PC-3 (cell line): Measurements from ENCODE around the gene JPT1. TPM values are rescaled to one million over a fixed set of nuclear protein-coding genes. Genes with fewer than 3 reads are reported as not detected.

ENCODE experiments used
- ATAC-seq: fragments of 200-7000 bp; cut with Tn5 transposase; 2 replicates; pipeline ENCODE4 v1.9.1; 2020; ENCODE audit warnings: mild to moderate bottlenecking, moderate library complexity
- BruUV-seq: library from RNA; stranded (reverse); fragments of 400-500 nt; replicated peaks from 2 replicates; lab custom pipeline; 2021; lab: Mats Ljungman, UMichigan
- CTCF ChIA-PET: fragments of 300-600 bp; sonication (Branson Sonifier 250); formaldehyde crosslinking; loops from one replicate; lab custom pipeline; 2022; ENCODE audit warnings: antibody characterized with exemption; lab: Charles Lee
- POLR2A ChIA-PET: fragments of 300-600 bp; sonication (Branson Sonifier 250); formaldehyde crosslinking; loops from one replicate; lab custom pipeline; 2022; ENCODE audit warnings: antibody characterized with exemption; ENCODE audit not compliant: unreplicated experiment; lab: Charles Lee
- DNase-seq: peaks from one replicate; pipeline ENCODE4 v3.0.0-alpha.2; 2015
- H2AFZ ChIP-seq: fragments of 300-600 bp; sonication (generic); 2 replicates; pipeline ENCODE4 v1.6.0; 2016; ENCODE audit warnings: antibody characterized with exemption, low read length
- H3F3A ChIP-seq: fragments of 300-600 bp; sonication (generic); one replicate; pipeline ENCODE4 v1.6.0; 2017; ENCODE audit warnings: antibody characterized with exemption, low read length, control low read depth, mild to moderate bottlenecking; ENCODE audit not compliant: unreplicated experiment
- H3K27ac ChIP-seq: fragments of 300-600 bp; sonication (generic); 2 replicates; pipeline ENCODE4 v1.5.1; 2016; ENCODE audit warnings: mild to moderate bottlenecking, low read length
- H3K27me3 ChIP-seq: fragments of 300-600 bp; sonication (generic); 2 replicates; pipeline ENCODE4 v1.6.1; 2016; ENCODE audit warnings: low read length, mixed read lengths
- H3K36me3 ChIP-seq: fragments of 300-600 bp; sonication (generic); 2 replicates; pipeline ENCODE4 v1.6.1; 2016; ENCODE audit warnings: low read depth, mixed run types, low read length, mixed read lengths
- H3K4me1 ChIP-seq: fragments of 300-600 bp; sonication (generic); 2 replicates; pipeline ENCODE4 v1.5.1; 2016; ENCODE audit warnings: low read length; ENCODE audit not compliant: insufficient read depth
- H3K4me2 ChIP-seq: fragments of 300-600 bp; sonication (generic); 2 replicates; pipeline ENCODE4 v1.6.0; 2016; ENCODE audit warnings: low read length
- H3K4me3 ChIP-seq: fragments of 300-600 bp; sonication (generic); 2 replicates; pipeline ENCODE4 v1.5.1; 2016; ENCODE audit warnings: mild to moderate bottlenecking, low read length, mixed read lengths
- H3K79me2 ChIP-seq: fragments of 300-600 bp; sonication (generic); 2 replicates; pipeline ENCODE4 v1.6.1; 2017; ENCODE audit warnings: low read length, mixed read lengths
- H3K9ac ChIP-seq: fragments of 300-600 bp; sonication (generic); 2 replicates; pipeline ENCODE4 v1.6.0; 2016; ENCODE audit warnings: mild to moderate bottlenecking, low read length
- H3K9me2 ChIP-seq: fragments of 300-600 bp; sonication (generic); replicated peaks from 2 replicates; pipeline ENCODE4 v1.6.1; 2016; ENCODE audit warnings: mixed run types, low read length, mixed read lengths
- H3K9me3 ChIP-seq: fragments of 300-600 bp; sonication (generic); 2 replicates; pipeline ENCODE4 v1.6.1; 2016; ENCODE audit warnings: low read length, mixed read lengths
- H4K20me1 ChIP-seq: fragments of 300-600 bp; sonication (generic); 2 replicates; pipeline ENCODE4 v1.6.1; 2016; ENCODE audit warnings: low read length, mixed read lengths
- EZH2 ChIP-seq: fragments of 300-600 bp; sonication (generic); IDR thresholded peaks from one replicate; pipeline ENCODE4 v1.6.1; 2017; ENCODE audit warnings: antibody characterized with exemption, mild to moderate bottlenecking, low read length; ENCODE audit not compliant: unreplicated experiment
- EZH2phosphoT487 ChIP-seq: fragments of 300-600 bp; sonication (generic); IDR thresholded peaks from 2 replicates; pipeline ENCODE4 v1.6.1; 2018; ENCODE audit warnings: mild to moderate bottlenecking, antibody characterized with exemption, low read length, borderline replicate concordance
- intact Hi-C: fragments of 100-400 bp; cut with micrococcal nuclease; formaldehyde crosslinking; loops from 2 replicates; pipeline ENCODE4 v1.9.0; 2023
- total RNA-seq: library from RNA; depleted of rRNA; stranded (reverse); fragments of >200 nt; gene quantifications from 2 replicates; pipeline ENCODE4 v1.2.3, GENCODE V29; 2014
- TF ChIP-seq, protein P1 (sequence below): fragments of 300-600 bp; sonication (generic); conservative IDR thresholded peaks from 2 replicates; pipeline ENCODE4 v1.5.1; 2017; ENCODE audit warnings: antibody characterized with exemption, low read depth, mild to moderate bottlenecking, low read length

The JPT1 gene
- total RNA-seq, 1 experiment from 2014 or later: 674 TPM

DNA sequence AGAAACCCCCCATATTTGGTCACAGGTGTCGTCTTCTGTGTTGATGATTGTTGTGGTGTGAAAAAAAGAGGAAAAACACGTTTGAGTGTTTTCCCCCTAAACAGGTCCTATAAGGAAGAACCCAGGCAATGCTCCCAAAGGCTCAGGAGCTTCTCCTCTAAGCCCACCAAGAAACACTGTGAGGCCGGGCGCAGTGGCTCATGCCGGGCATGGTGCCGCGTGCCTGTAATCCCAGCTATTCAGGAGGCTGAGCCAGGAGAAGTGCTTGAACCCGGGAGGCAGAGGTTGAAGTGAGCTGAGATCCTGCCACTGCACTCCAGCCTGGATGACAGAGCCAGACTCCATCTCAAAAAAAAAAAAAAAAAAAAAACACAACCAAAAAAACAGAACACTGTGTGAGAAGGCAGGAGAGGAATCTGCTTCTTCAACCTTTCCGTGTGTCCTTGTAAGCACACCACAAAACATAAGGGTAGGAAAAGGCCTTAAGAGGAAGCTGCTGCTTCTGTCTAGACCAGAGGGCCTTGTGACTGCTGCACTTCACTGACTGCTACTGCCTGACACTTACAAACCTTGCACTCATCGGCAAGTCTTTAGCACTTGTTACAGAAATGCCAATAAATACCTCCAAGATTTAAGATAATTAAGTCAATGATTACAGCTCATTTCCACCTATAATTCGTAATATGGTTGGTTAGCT, 9.3 kb downstream of the JPT1 start:
- Histone ChIP-seq H3K27ac (no peak overlapping the region), H3K4me3 (no peak overlapping the region), H3K9me3 (no peaks in the 10 kb centered on the region), H3K36me3 (peaks cover 83% of the 10 kb centered on the region), H2AFZ (no peak overlapping the region), H3K79me2 (peaks cover 82% of the 10 kb centered on the region), H3K9me2 (no peaks in the 10 kb centered on the region), H3K27me3 (no peaks in the 10 kb centered on the region), H3K4me2 (no peak overlapping the region), H3K4me1 (peaks cover 4% of the 10 kb centered on the region; the same call in 1 of the 2 replicates), H3K9ac (no peak overlapping the region), H3F3A (peaks cover 8% of the 10 kb centered on the region), H4K20me1 (peaks cover 40% of the 10 kb centered on the region)
- CTCF ChIA-PET: interaction anchor here (0.6 to 1.3 kb wide), 3 partner anchors 49 to 882 kb away, joined by 7 to 11 read pairs (median 8); partner anchors contain the start of gene EVPL
- no peak for TF ChIP-seq EZH2phosphoT487
- TF ChIP-seq, protein P1, sequence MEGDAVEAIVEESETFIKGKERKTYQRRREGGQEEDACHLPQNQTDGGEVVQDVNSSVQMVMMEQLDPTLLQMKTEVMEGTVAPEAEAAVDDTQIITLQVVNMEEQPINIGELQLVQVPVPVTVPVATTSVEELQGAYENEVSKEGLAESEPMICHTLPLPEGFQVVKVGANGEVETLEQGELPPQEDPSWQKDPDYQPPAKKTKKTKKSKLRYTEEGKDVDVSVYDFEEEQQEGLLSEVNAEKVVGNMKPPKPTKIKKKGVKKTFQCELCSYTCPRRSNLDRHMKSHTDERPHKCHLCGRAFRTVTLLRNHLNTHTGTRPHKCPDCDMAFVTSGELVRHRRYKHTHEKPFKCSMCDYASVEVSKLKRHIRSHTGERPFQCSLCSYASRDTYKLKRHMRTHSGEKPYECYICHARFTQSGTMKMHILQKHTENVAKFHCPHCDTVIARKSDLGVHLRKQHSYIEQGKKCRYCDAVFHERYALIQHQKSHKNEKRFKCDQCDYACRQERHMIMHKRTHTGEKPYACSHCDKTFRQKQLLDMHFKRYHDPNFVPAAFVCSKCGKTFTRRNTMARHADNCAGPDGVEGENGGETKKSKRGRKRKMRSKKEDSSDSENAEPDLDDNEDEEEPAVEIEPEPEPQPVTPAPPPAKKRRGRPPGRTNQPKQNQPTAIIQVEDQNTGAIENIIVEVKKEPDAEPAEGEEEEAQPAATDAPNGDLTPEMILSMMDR: no peak
- TF ChIP-seq EZH2: no peak
- DNase-seq: no peak
- POLR2A ChIA-PET: interaction anchor here (0.7 kb wide), 1 partner anchor 38 kb away, joined by 12 read pairs; the partner anchor contains the start of gene SUMO2
- intact Hi-C loops: no loop called here
- no peak for ATAC-seq
- no TSS peak for BruUV-seq

GRCh38 chr17:75142236-75142971, 11.9 kb downstream of the JPT1 start:
- Histone ChIP-seq H2AFZ (no peak overlapping the region), H3K36me3 (peaks cover 88% of the 10 kb centered on the region)
- intact Hi-C loops: no loop called here

More at GRCh38 chr17:75142236-75142971, 11.9 kb downstream of the JPT1 start:
- POLR2A ChIA-PET: interaction anchor here (0.7 kb wide), 1 partner anchor 8 kb away, joined by 5 read pairs; no protein-coding TSS in a partner anchor
- CTCF ChIA-PET: no interaction called here
- Histone ChIP-seq H3K9me2 (no peaks in the 10 kb centered on the region), H3K4me1 (no peaks in the 10 kb centered on the region), H3K9ac (no peak overlapping the region), H3K4me3 (no peak overlapping the region), H3K4me2 (no peak overlapping the region), H3F3A (peaks cover 25% of the 10 kb centered on the region), H4K20me1 (peaks cover 19% of the 10 kb centered on the region), H3K27ac (no peak overlapping the region), H3K79me2 (peaks cover 72% of the 10 kb centered on the region), H3K9me3 (no peaks in the 10 kb centered on the region), H3K27me3 (no peaks in the 10 kb centered on the region)
- ATAC-seq: no peak
- no peak for DNase-seq
- no TSS peak for BruUV-seq
- TF ChIP-seq, protein P1: no peak
- TF ChIP-seq EZH2phosphoT487: no peak
